ENCODE data around the gene INPP5F. TPM values are rescaled to one million over a fixed set of nuclear protein-coding genes. Genes with fewer than 3 reads are reported as not detected.

The INPP5F gene
- total RNA-seq, 1 experiment from 2014 or later = 26.4 TPM

GRCh38 chr10:119796039-119796438 is 70.2 kb downstream of the INPP5F start:
- no peaks in the 10 kb centered on the region for H3K4me1 ChIP-seq
- no peak overlapping the region for H3K4me3 ChIP-seq (ENCODE audit: low read depth, low read length)
- intact Hi-C loops (cut with micrococcal nuclease; ENCODE audit: unreplicated experiment) = no loop called here
- no peaks in the 10 kb centered on the region for H3K9me3 ChIP-seq
- Mint-ChIP-seq H3K36me3 (ENCODE audit: insufficient read depth, unreplicated experiment) (peaks cover 24% of the 10 kb centered on the region), H3K27ac (ENCODE audit: unreplicated experiment) (no peak overlapping the region), H3K27me3 (ENCODE audit: insufficient read depth, unreplicated experiment) (no peaks in the 10 kb centered on the region), H3K4me1 (ENCODE audit: low read depth, unreplicated experiment) (no peaks in the 10 kb centered on the region), H3K9me3 (ENCODE audit: unreplicated experiment) (no peaks in the 10 kb centered on the region), H3K4me3 (ENCODE audit: unreplicated experiment) (no peak overlapping the region)
- ChIA-PET POLR2A (no interaction called here), CTCF (no interaction called here)
- H3K27me3 ChIP-seq (replicated peaks; ENCODE audit: control insufficient read depth, insufficient read depth, low read length) = no peaks in the 10 kb centered on the region
- no peaks in the 10 kb centered on the region for H3K36me3 ChIP-seq (ENCODE audit: control insufficient read depth, insufficient read depth, low read length)
- no peak for DNase-seq
- BruUV-seq (replicated peaks) = no TSS peak
- no peak for TF ChIP-seq CTCF (IDR thresholded peaks at IDR 0.05; ENCODE audit: insufficient read depth in 1 of 2, low read depth in 1 of 2, low read length in 1 of 2, severe bottlenecking in 1 of 2, unreplicated experiment in 1 of 2)

- TF ChIP-seq CTCF (IDR thresholded peaks at IDR 0.05; ENCODE audit: insufficient read depth in 1 of 2, low read depth in 1 of 2, low read length in 1 of 2, severe bottlenecking in 1 of 2, unreplicated experiment in 1 of 2) = no peak
- Histone ChIP-seq H3K27me3 (replicated peaks; ENCODE audit: control insufficient read depth, insufficient read depth, low read length) (no peaks in the 10 kb centered on the region), H3K36me3 (ENCODE audit: control insufficient read depth, insufficient read depth, low read length) (no peaks in the 10 kb centered on the region), H3K4me3 (ENCODE audit: low read depth, low read length) (no peak overlapping the region), H3K4me1 (no peaks in the 10 kb centered on the region; the same call in 1 of the 2 replicates), H3K9me3 (no peaks in the 10 kb centered on the region)
- Mint-ChIP-seq H3K27ac (ENCODE audit: unreplicated experiment) (no peak overlapping the region), H3K36me3 (ENCODE audit: insufficient read depth, unreplicated experiment) (peaks cover 40% of the 10 kb centered on the region), H3K4me3 (ENCODE audit: unreplicated experiment) (no peak overlapping the region), H3K4me1 (ENCODE audit: low read depth, unreplicated experiment) (no peaks in the 10 kb centered on the region), H3K9me3 (ENCODE audit: unreplicated experiment) (no peaks in the 10 kb centered on the region), H3K27me3 (ENCODE audit: insufficient read depth, unreplicated experiment) (no peaks in the 10 kb centered on the region)
- CTCF ChIA-PET = no interaction called here
- intact Hi-C loops (cut with micrococcal nuclease; ENCODE audit: unreplicated experiment) = no loop called here
- no peak for DNase-seq
- no TSS peak for BruUV-seq (replicated peaks)
- POLR2A ChIA-PET = no interaction called here
Observed at GRCh38 chr10:119801176-119801575, 75.3 kb downstream of the INPP5F start.

- DNase-seq = no peak
- Histone ChIP-seq H3K36me3 (ENCODE audit: control insufficient read depth, insufficient read depth, low read length) (no peaks in the 10 kb centered on the region), H3K4me1 (no peaks in the 10 kb centered on the region; the same call in 1 of the 2 replicates), H3K27me3 (replicated peaks; ENCODE audit: control insufficient read depth, insufficient read depth, low read length) (no peaks in the 10 kb centered on the region), H3K9me3 (no peaks in the 10 kb centered on the region), H3K4me3 (ENCODE audit: low read depth, low read length) (no peak overlapping the region)
- no peak overlapping the region for H3K27ac Mint-ChIP-seq (ENCODE audit: unreplicated experiment)
- intact Hi-C loops (cut with micrococcal nuclease; ENCODE audit: unreplicated experiment) = no loop called here
- H3K4me1 Mint-ChIP-seq (ENCODE audit: low read depth, unreplicated experiment) = no peaks in the 10 kb centered on the region
- TF ChIP-seq CTCF (IDR thresholded peaks at IDR 0.05; ENCODE audit: insufficient read depth in 1 of 2, low read depth in 1 of 2, low read length in 1 of 2, severe bottlenecking in 1 of 2, unreplicated experiment in 1 of 2) = no peak
- H3K27me3 Mint-ChIP-seq (ENCODE audit: insufficient read depth, unreplicated experiment) = no peaks in the 10 kb centered on the region
- peaks cover 43% of the 10 kb centered on the region for H3K36me3 Mint-ChIP-seq (ENCODE audit: insufficient read depth, unreplicated experiment)
- BruUV-seq (replicated peaks) = no TSS peak
- H3K9me3 Mint-ChIP-seq (ENCODE audit: unreplicated experiment) = no peaks in the 10 kb centered on the region
- ChIA-PET CTCF (interaction anchor here (0.6 kb wide), 1 partner anchor 57 kb away, joined by 6 read pairs; no protein-coding TSS in a partner anchor), POLR2A (no interaction called here)
- no peak overlapping the region for H3K4me3 Mint-ChIP-seq (ENCODE audit: unreplicated experiment)
Observed at GRCh38 chr10:119801998-119802538, 76.2 kb downstream of the INPP5F start.
